ENCODE measurements around the gene GPATCH4.

GPATCH4 gene

DNA sequence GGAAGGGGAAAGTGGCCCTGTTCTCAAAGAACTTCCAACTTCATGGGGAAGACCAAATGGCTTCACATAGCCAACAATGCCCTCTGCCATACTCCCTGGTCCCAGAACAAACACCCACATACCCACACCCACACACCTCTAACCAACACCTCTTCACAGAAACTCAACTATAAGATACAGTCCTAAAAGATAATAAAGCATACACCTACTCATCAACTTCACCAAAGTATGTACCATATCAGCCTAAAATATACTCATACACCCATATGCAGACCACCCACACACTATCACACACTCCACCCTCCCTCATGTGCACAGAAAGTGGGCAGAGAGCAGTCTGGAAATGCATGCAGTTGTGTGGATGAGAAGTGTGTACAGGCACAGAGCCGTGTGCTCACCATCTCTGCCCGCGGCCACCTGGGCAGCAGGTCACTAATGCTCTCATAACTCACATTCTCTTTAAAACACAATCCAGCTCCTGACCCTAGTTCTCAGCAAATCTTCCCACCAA, 56.6 kb downstream of the GPATCH4 start:
- no peak for DNase-seq
